Fibroblast of skin of left quadriceps (primary cell): ENCODE measurements around the gene U2SURP.
"Not testable (repeated sequence)": the region's sequence is repeated elsewhere in the genome, so short reads cannot be mapped to it uniquely, and the experiment has no call there.

Source experiments
- DNase-seq, 2 experiments: peaks; one replicate each; pipeline ENCODE4 v3.0.0-alpha.2; 2013; ENCODE audit warnings: low read depth in 2 of 2

The U2SURP gene

DNA sequence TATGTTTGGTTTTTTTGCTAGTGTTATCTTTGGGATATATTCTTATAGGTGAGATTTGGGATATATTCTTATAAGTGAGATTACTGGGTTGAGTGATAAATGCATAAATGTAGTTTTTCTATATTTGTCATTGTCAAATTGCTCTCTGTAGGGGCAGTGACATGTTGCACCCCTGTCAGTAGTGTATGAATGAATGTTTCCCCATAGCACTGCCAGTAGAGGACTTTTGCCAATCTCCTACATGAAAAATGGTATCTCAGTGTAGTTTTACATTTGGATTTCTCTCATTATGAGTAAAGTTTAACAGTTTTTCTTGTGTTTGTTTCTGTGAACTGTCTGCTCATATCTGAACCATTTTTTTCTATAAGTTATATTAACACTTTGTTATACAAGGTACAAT is 13.6 kb downstream of the U2SURP start:
- DNase-seq = no peak

- DNase-seq = no peak
Measured at GRCh38 chr3:143016321-143016972, 15.1 kb downstream of the U2SURP start.

DNA sequence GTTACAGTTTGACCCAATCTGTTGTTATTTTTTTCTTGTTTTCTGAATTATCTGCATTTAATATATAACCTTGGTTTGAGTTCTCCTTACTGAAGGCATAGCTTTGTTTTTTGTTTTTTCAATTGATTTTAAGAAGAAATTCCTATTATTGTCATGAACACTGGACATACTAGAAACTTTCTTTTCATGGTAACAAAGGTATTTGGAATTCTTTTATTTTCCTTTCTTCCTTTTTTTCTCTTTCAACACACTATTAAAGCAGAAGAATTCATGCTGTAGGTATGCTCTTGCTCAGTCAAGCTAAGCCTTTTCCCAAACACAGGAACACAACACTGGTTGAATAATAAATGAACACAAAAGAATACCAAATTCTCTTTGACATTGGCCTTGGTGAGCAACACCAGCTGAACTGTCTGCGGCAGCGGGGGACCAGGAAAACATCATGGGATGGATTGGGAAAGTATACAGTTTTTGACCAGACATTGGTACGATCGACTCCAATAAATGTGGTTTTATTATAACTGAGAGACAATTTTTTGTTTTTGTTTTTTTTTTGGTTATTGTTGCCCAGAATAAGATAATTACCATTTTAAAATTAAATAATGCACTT is 23.1 kb downstream of the U2SURP start:
- DNase-seq = no peak

DNA sequence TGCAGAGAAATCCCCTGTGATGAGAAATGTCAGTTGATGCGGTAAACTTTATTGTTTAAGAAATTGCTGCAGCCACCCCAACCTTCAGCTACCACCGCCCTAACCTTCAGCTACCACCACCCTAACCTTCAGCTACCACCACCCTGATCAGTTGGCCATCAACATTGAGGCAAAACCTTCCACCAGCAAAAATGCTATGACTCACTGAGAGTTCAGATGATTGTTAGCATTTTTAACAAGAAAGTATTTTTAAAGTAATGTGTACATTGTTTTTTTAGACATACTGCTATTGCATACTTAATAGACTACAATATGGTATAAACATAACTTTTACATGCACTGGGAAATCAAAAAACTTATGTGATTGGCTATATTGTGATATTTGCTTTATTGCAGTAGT is 30.0 kb downstream of the U2SURP start:
- DNase-seq = no peak

GRCh38 chr3:143031796-143032387 is 30.5 kb downstream of the U2SURP start:
- not testable (repeated sequence) for DNase-seq

DNA sequence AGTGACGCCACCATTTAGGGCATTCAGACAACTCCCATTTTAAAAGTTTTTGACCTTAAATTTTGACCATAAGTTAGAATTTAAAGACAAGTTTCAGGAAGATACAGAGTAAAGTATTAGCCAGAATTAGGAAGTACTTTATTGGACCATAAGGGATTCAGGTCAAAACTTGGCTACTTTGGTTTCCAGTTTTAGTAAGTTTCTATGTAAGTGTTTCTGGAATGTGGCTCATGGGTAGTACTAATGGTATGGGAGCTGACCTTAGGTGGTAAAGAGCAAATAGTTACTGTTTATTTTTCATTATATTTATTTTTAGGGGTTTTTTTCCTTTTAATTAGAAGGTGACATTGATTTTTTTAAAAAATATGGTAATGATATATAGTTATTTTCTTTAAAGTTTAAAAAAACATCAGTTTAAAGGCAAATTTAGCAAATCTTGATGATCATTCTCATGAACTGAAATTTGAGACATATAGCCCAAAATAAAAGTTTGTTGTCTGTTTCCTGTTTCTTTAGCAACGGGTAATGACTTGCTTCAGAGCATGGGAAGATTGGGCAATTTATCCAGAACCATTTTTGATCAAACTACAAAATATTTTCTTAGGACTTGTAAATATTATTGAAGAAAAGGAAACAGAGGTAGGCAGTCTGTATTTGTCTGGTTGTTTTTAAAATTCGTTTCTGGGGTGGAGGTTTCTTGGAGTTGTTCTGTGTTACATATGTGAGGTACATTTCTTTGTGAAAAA is 34.3 kb downstream of the U2SURP start:
- DNase-seq = no peak

DNA sequence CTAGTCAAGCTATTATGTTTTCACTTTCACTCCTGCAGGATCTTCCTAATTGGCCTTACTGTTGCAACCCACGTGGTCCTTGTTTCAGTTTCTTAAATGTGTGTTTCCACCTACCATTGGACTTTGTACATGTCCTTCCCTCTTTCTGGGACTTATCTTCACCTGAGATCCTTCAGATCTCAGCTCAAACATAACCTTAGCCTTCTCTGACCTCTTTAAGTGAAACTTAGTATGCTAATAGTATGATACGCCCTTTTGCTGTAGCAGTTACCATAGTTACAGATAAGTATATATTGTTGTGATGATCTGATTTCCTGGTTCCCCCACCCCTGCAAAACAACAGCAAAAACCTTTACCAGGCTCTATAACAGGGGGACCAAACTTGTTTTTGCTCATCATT is 35.2 kb downstream of the U2SURP start:
- no peak for DNase-seq

- no peak for DNase-seq
Measured at GRCh38 chr3:143037867-143038266, 36.5 kb downstream of the U2SURP start.

- DNase-seq = no peak
Measured at GRCh38 chr3:143040261-143040879, 39.0 kb downstream of the U2SURP start.

DNA sequence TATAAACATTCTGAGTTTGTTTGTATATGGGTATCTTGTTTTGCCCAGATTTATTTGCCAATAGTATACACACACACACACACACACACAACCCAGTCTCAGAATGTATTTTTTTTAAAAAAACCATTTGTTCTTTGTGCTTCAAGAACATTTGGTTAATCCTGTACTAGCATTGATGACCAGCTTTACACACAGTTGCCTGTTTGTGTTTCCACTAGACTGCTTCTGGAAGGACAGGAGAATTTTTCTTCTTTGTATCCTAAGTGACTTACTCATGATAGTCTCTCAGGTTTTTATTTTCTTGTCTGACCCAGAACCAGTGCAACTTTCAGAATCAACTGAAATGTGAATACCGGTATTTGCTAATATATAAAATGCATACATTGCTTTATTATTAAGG is 40.5 kb downstream of the U2SURP start:
- no peak for DNase-seq

DNA sequence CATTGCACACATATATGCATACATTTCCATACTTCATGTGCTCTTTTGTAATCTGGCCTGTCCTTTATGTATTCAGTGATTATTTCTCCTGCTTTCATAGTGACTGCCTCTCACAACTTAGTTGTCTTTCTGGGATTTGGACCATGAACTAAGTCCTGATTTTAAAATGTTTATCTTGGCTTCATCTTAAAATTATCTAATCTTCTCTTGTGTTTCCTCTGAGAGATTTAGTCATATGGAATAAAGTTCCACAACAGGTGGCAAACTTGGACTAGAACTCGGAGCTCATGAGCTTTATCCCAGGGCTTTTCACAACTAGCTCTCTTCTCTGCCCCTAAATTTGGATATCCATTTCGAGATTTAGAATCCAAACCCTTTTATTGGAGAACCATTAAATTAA is 44.3 kb downstream of the U2SURP start:
- no peak for DNase-seq

DNA sequence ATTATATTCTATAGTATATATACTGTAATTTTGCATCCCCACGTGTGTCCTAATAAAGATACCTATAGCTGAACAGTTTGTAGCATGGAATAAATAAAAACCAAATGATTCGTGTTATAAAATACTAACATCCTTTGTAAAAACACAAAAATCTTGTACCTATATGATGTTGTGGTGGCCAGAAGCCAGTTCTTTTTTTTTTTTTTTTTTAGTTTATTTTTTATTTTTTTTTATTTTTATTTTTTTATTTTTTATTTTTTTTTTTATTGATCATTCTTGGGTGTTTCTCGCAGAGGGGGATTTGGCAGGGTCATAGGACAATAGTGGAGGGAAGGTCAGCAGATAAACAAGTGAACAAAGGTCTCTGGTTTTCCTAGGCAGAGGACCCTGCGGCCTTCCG is 44.7 kb downstream of the U2SURP start:
- DNase-seq = not testable (repeated sequence)

GRCh38 chr3:143054011-143054410 is 52.6 kb downstream of the U2SURP start:
- no peak for DNase-seq

- no peak for DNase-seq
Measured at GRCh38 chr3:143056372-143056771, 55.0 kb downstream of the U2SURP start.

- DNase-seq = no peak
Measured at GRCh38 chr3:143060906-143061305, 59.5 kb downstream of the U2SURP start.

GRCh38 chr3:143063018-143063417 is 61.6 kb downstream of the U2SURP start:
- DNase-seq = no peak

DNA sequence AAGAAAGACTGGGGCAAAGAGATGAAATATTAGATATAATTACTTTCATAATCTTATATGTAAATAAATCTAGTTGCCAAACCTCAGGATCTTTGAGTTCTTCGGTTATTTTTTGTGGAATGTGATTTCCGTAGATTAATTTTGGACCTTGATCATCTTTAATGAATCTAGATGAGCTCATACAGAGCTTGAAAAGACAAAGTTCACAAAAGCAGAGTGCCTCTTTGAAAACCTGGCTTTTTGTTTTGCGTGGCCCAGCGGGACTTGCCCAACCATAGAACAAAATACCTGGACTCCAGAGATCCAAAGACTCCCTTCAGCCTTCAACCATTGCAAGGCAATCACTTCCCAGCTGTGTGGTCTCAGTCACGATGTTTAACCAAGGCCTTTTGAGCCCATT is 63.4 kb downstream of the U2SURP start:
- DNase-seq = no peak

GRCh38 chr3:143065364-143065763 is 64.0 kb downstream of the U2SURP start:
- DNase-seq = no peak

GRCh38 chr3:143066033-143066432 is 64.7 kb downstream of the U2SURP start:
- no peak for DNase-seq

- no peak for DNase-seq
Measured at GRCh38 chr3:143067201-143067600, 65.8 kb downstream of the U2SURP start.

GRCh38 chr3:143068059-143068458 is 66.7 kb downstream of the U2SURP start:
- no peak for DNase-seq

- DNase-seq = peak; percentile 57 to 62
Measured at GRCh38 chr3:143070977-143071551, 69.7 kb downstream of the U2SURP start.
